Heart left ventricle (tissue), 16 donors: ENCODE measurements around the gene SLC22A25. TPM values are rescaled to one million over a fixed set of nuclear protein-coding genes. Genes with fewer than 3 reads are reported as not detected.

Source experiments
- ATAC-seq, 4 donors: fragments of 200-7000 bp; cut with Tn5 transposase; one replicate each; pipeline ENCODE4 v1.9.1; 2020 to 2022; ENCODE audit warnings: moderate library complexity in 4 of 4, mild to moderate bottlenecking in 3 of 4, moderate number of reproducible peaks in 1 of 4
- DNase-seq, 5 donors: peaks; one replicate each; pipeline ENCODE4 v3.0.0-alpha.2; 2020
- H3K27ac ChIP-seq, 12 donors: fragments of 200-600 bp; sonication (generic) in 4 of 12; one replicate each; pipeline versions ENCODE4 v1.5.0 to v1.8.0; 2016 to 2022; ENCODE audit warnings: mild to moderate bottlenecking in 2 of 12
- H3K27me3 ChIP-seq, 9 donors: fragments of 200-600 bp; sonication (generic) in 2 of 9; one replicate each; pipeline versions ENCODE4 v1.5.1 to v1.8.0; 2016 to 2022; ENCODE audit warnings: mild to moderate bottlenecking in 3 of 9
- H3K36me3 ChIP-seq, 9 donors: fragments of 200-600 bp; sonication (generic) in 2 of 9; one replicate each; pipeline versions ENCODE4 v1.5.0 to v1.8.0; 2018 to 2022; ENCODE audit warnings: mild to moderate bottlenecking in 2 of 9
- H3K4me1 ChIP-seq, 12 donors: fragments of 200-600 bp; sonication (generic) in 4 of 12; one replicate each; pipeline versions ENCODE4 v1.5.0 to v1.8.0; 2016 to 2022; ENCODE audit warnings: mild to moderate bottlenecking in 3 of 12
- H3K4me3 ChIP-seq, 12 donors: fragments of 200-600 bp; sonication (generic) in 4 of 12; one replicate each; pipeline versions ENCODE4 v1.5.0 to v1.8.0; 2017 to 2022; ENCODE audit warnings: mild to moderate bottlenecking in 9 of 12, moderate library complexity in 4 of 12
- H3K9me3 ChIP-seq, 12 donors: fragments of 200-600 bp; sonication (generic) in 4 of 12; one replicate each; pipeline versions ENCODE4 v1.5.0 to v1.8.0; 2016 to 2022; ENCODE audit warnings: mild to moderate bottlenecking in 1 of 12
- POLR2A ChIP-seq, 2 donors: fragments of 450-650 bp; IDR thresholded peaks; one replicate each; pipeline ENCODE4 v1.6.1; 2017; ENCODE audit warnings: antibody characterized with exemption in 2 of 2, mild to moderate bottlenecking in 2 of 2, moderate library complexity in 2 of 2
- WGBS, 4 donors: extraction: QIAGEN DNeasy Blood & Tissue Kit in 2 of 4; methylation state at CpG; one replicate each; pipeline versions ENCODE4 v1.1.5 to v1.1.7; 2013 to 2018; 5-methylcytosine and 5-hydroxymethylcytosine counted together
- intact Hi-C, 10 donors: fragments of 100-400 bp; cut with DNase I; formaldehyde crosslinking; loops; one replicate each; pipeline versions ENCODE4 v1.11.1 to v1.14.2; 2022
- polyA plus RNA-seq, 2 donors: library from polyadenylated mRNA; stranded (reverse); fragments of 200-250 nt; gene quantifications; one replicate each; pipeline ENCODE4 v1.2.3, GENCODE V29; 2013
- total RNA-seq, 9 donors: library from RNA; depleted of rRNA in 2 of 9; stranded (reverse); fragments of >200 nt in 2 of 9; fragmentation: NEBNext Ultra II Directional in 3 of 9; extraction: Animal tissue kit (Norgen Biotek cat#: 25700) in 3 of 9; gene quantifications; one replicate each; pipeline versions ENCODE4 v1.1.0 to v1.2.4, GENCODE V29; 2016 to 2023
- TF ChIP-seq, protein P1 (sequence below), 12 donors: fragments of 200-600 bp; sonication (generic) in 4 of 12; IDR thresholded peaks; one replicate each; pipeline versions ENCODE4 v1.5.0 to v1.8.0; 2018 to 2022; ENCODE audit warnings: antibody characterized with exemption in 12 of 12, mild to moderate bottlenecking in 5 of 12
- donor health status: ischemic (EF 13 %, LVEDD 7.1; RV severe dilation, severe dysfunction).
- donor health status: healthy with polysubstance abuse.
- donor health status: DM: no; HTN: yes; CAD: no.
- donor health status: DM: no; HTN: no; CAD: no.
- donor health status: ischemic (EF 25% LVEDD 6.9; RV normal size, moderate dysfunction).
- donor health status: ischemic (EF 25% LVEDD 5.7; RV mildly dilated, moderate dysfunction).
- donor health status: healthy.
- donor health status: DM: yes; HTN: yes; CAD: no.
- donor health status: ischemic (EF 35%, LVEDD 5.7; RV mildly dilated, moderate dysfunction).
- donor health status: nonischemic (EF 11% LVEDD 7.7; RV severe dilation, severe dysfunction).
- donor health status: DM: yes; HTN: yes; CAD: no.
- donor health status: PGD.
- donor health status: ischemic (EF 29% LVEDD 5.4; RV normal size, mild dysfunction).
- donor health status: nonischemic (EF 23%, LVEDD 6.1; RV moderate dilation, normal function).

SLC22A25 gene
- total and polyA plus RNA-seq, 11 donors: not detected

DNA sequence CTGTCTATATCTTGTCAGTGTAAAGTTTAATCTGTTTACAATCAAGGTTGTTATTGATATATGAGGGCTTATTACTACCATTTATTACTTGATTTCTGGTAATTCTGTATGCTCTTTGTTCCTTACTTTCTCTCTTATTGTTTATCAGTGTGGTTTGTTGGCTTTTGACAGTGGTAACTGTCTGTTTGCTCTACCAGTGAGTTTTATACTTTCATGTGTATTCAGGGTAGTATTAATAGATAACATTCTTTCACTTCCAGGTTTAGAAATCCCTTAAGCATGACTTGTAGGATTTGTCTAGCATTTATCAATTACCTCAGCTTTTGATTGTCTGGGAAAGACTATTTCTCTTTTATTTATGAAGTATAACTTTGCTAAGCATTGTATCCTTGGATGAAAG, 37.5 kb upstream of the SLC22A25 start:
- TF ChIP-seq POLR2A (IDR thresholded peaks at IDR 0.05): no peak
- TF ChIP-seq, protein P1, sequence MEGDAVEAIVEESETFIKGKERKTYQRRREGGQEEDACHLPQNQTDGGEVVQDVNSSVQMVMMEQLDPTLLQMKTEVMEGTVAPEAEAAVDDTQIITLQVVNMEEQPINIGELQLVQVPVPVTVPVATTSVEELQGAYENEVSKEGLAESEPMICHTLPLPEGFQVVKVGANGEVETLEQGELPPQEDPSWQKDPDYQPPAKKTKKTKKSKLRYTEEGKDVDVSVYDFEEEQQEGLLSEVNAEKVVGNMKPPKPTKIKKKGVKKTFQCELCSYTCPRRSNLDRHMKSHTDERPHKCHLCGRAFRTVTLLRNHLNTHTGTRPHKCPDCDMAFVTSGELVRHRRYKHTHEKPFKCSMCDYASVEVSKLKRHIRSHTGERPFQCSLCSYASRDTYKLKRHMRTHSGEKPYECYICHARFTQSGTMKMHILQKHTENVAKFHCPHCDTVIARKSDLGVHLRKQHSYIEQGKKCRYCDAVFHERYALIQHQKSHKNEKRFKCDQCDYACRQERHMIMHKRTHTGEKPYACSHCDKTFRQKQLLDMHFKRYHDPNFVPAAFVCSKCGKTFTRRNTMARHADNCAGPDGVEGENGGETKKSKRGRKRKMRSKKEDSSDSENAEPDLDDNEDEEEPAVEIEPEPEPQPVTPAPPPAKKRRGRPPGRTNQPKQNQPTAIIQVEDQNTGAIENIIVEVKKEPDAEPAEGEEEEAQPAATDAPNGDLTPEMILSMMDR (IDR thresholded peaks at IDR 0.05): no peak
- DNase-seq (no peak), ATAC-seq (no peak)
- no peaks in the 10 kb centered on the region for H3K36me3 ChIP-seq
- no peak overlapping the region for H3K27ac ChIP-seq
- H3K27me3 ChIP-seq: peaks cover 0 to 18% (median 0%) of the 10 kb centered on the region in 9 donors
- H3K4me3 ChIP-seq: no peak overlapping the region
- no peaks in the 10 kb centered on the region for H3K9me3 ChIP-seq
- intact Hi-C loops: no loop called here
- no peaks in the 10 kb centered on the region for H3K4me1 ChIP-seq

GRCh38 chr11:63277345-63277943, 34.0 kb upstream of the SLC22A25 start:
- TF ChIP-seq, protein P1 (IDR thresholded peaks at IDR 0.05): no peak
- no peak for TF ChIP-seq POLR2A (IDR thresholded peaks at IDR 0.05)
- no peaks in the 10 kb centered on the region for H3K9me3 ChIP-seq
- 22 to 51% (median 32%) methylated on average over 1 of the region's 1 CpG for WGBS, 4 donors
- intact Hi-C loops: no loop called here
- H3K4me1 ChIP-seq: no peaks in the 10 kb centered on the region
- H3K27ac ChIP-seq: no peak overlapping the region
- no peak overlapping the region for H3K4me3 ChIP-seq
- peaks cover 0 to 7% (median 0%) of the 10 kb centered on the region in 9 donors for H3K27me3 ChIP-seq
- ATAC-seq (no peak), DNase-seq (no peak)
- H3K36me3 ChIP-seq: no peaks in the 10 kb centered on the region

DNA sequence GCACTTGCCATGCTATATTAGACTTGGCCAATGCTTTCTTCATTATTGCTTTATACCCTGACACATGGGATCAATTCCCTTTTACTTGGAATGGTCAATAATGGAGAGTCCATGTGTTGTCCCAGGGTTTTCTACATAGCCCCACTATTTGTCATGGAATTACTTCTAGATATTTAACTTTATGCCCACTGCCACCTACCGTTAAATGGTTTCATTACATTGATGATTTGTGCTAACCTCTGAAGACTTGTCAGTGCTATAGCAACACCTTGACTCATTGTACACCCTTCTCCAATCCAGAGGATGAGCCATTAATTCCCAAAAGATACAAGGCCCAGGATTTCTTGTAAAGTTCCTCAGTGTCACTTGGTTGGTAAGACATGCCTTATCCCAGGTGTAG, 31.4 kb upstream of the SLC22A25 start:
- peaks cover 0 to 7% (median 0%) of the 10 kb centered on the region in 9 donors for H3K27me3 ChIP-seq
- TF ChIP-seq, protein P1 (IDR thresholded peaks at IDR 0.05): no peak
- no peak for TF ChIP-seq POLR2A (IDR thresholded peaks at IDR 0.05)
- ATAC-seq (no peak), DNase-seq (no peak)
- no peaks in the 10 kb centered on the region for H3K9me3 ChIP-seq
- H3K4me3 ChIP-seq: no peak overlapping the region
- H3K36me3 ChIP-seq: no peaks in the 10 kb centered on the region
- no peaks in the 10 kb centered on the region for H3K4me1 ChIP-seq
- intact Hi-C loops: no loop called here
- 70 to 92% (median 74%) methylated on average over 1 of the region's 1 CpG for WGBS, 4 donors
- no peak overlapping the region for H3K27ac ChIP-seq

- no peaks in the 10 kb centered on the region for H3K36me3 ChIP-seq
- WGBS, 4 donors: 89 to 92% (median 90%) methylated on average over 3 of the region's 3 CpGs
- H3K9me3 ChIP-seq: no peaks in the 10 kb centered on the region
- H3K4me3 ChIP-seq: no peak overlapping the region
- peaks cover 0 to 7% (median 0%) of the 10 kb centered on the region in 9 donors for H3K27me3 ChIP-seq
- no peaks in the 10 kb centered on the region for H3K4me1 ChIP-seq
- intact Hi-C loops: no loop called here
- ATAC-seq (no peak), DNase-seq (no peak)
- TF ChIP-seq, protein P1 (IDR thresholded peaks at IDR 0.05): no peak
- no peak for TF ChIP-seq POLR2A (IDR thresholded peaks at IDR 0.05)
- no peak overlapping the region for H3K27ac ChIP-seq
Measured at GRCh38 chr11:63273685-63274084, 30.3 kb upstream of the SLC22A25 start.
